ENCODE results near the gene CCNH.

GRCh38 chr5:87434461-87434860 is 21.7 kb upstream of the CCNH start:
- TF ChIP-seq MAZ (IDR thresholded peaks at IDR 0.05; ENCODE audit: borderline replicate concordance, low read depth, low read length) (no peak), CTCF (conservative IDR thresholded peaks at IDR 0.05; ENCODE audit: low read depth, low read length) (no peak), POLR2A (IDR thresholded peaks at IDR 0.05; ENCODE audit: low read depth, low read length) (no peak), RAD21 (IDR thresholded peaks at IDR 0.05; ENCODE audit: low read length) (no peak), RFX5 (IDR thresholded peaks at IDR 0.05; ENCODE audit: low read depth, low read length) (no peak)

Data from IMR-90 (cell line).